Measurements from ENCODE around the gene SOAT1. TPM values are rescaled to one million over a fixed set of nuclear protein-coding genes. Genes with fewer than 3 reads are reported as not detected.

Gene SOAT1
- total RNA-seq: 15.2 and 22.8 TPM in 2 replicates

DNA sequence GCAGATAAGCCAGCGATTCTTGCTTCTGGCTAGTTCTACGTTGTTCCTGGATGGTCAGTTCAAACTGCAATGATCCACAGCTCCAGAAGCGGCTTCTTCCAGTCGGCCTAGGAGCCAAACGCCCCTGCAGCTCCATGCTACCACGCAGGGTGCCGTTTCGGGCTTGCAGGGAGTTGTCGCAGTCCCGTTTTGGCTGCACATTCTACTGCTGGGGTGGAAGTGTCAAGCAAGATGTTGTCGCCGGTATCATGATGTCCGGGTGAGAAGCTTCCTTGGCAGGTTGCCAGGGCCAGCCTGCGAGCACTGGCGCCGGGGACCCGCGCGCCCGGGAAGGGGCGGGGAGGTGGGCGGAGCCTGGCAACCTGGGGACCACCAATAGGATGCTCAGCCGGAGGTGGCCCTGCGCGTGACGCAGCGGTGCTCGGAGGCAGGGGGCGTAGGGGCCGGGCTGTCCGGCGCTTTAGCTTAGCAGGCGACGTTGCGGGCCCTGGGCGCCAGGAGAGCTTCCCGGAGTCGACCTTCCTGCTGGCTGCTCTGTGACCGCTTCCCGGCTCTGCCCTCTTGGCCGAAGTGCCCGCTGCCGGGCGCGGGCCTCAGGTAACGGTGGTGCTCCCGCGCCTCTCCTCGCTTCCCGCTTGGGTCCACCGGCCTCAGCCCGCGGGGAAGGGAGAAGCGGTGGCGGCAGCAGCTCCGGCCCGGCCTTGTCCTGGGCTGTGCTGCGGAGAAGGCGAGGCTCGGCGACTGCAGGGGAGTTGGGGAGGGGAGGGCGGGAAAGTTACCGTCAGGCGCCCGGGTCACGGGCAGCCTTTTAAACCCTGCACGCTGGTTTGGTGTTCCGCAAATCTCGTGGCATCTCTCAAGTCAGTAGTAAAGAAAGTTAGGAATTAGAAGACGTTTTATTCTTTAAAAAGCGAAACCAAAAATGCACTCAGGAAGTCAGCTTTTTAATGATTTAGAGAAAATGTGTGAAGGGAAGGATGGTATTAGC is at the start of gene SOAT1:
Gene SOAT1, plus strand, starts transcription at position 458 of the 988 bp plus-strand sequence. CDS start 8,888 bp downstream, outside the sequence.

DNA sequence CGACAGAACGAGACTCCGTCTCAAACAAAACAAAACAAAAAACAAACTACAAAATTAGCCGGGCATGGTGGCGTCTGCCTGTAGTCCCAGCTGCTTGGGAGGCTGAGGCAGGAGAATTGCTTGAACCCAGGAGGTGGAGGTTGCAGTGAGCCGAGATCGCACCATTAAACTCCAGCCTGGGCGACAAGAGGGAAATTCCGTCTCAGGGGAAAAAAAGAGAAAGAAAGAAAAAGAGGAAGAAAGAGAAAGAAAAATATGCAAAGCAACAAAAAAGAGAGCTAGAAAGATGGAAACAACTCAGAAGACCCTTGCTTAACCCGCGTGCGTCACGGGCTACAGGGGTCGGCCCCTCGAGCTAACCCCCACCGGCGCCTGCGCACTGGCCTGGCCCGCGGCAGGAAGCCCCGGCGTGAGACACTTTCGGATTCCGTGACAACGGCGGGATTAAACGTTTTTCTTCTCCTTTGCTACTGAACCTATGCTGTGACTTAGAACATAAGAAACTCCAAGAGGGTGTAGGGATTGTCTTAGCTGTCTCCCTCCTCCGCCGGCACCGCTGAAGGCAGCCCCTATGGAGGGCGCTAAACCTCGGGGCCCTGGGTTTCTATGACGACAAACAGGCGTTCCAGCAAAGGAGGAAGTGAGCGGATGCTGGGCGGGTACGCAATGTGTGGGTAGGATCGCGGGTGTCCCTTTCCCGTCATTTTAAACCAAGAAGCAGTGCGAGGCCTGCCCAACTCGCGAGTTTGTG is 71.9 kb downstream of the SOAT1 start, which contains the start of gene AXDND1:
Gene AXDND1, plus strand, starts transcription at position 630 of the 751 bp plus-strand sequence. CDS start 539 bp downstream, outside the sequence.

Other genes starting within 250 kb of the SOAT1 start
- gene TOR3A, start 211.7 kb upstream of the SOAT1 start, total RNA-seq: 15.0 and 107 TPM in 2 replicates
- 5.4 and 15.9 TPM in 2 replicates for gene ABL2, start 64.1 kb upstream of the SOAT1 start, total RNA-seq
- not detected in 2 replicates for gene AXDND1, start 72.2 kb downstream of the SOAT1 start, total RNA-seq

All from cardiac atrium fibroblast (primary cell).